Activated naive CD4-positive, alpha-beta T cell treated with Interleukin-2 at 50 U/mL for 16 hours (primary cell): Measurements from ENCODE around the gene ENPP3.

Source experiments
- DNase-seq: peaks from one replicate; pipeline ENCODE4 v3.0.0-alpha.2; 2020

ENPP3 gene

GRCh38 chr6:131769385-131770141 is 132.5 kb downstream of the ENPP3 start:
- no peak for DNase-seq

- DNase-seq, result no peak
These were observed 133.7 kb downstream of the ENPP3 start for GRCh38 chr6:131770776-131771175.

- DNase-seq, result no peak
These were observed 136.3 kb downstream of the ENPP3 start for GRCh38 chr6:131773284-131773950.

- no peak for DNase-seq
These were observed 138.8 kb downstream of the ENPP3 start for GRCh38 chr6:131775886-131776285.

GRCh38 chr6:131776985-131777384 is 139.9 kb downstream of the ENPP3 start:
- DNase-seq, result no peak

- no peak for DNase-seq
These were observed 141.1 kb downstream of the ENPP3 start for GRCh38 chr6:131778169-131778568.

GRCh38 chr6:131779304-131779703 is 142.2 kb downstream of the ENPP3 start:
- no peak for DNase-seq

- no peak for DNase-seq
These were observed 143.5 kb downstream of the ENPP3 start for GRCh38 chr6:131780600-131780999.

DNA sequence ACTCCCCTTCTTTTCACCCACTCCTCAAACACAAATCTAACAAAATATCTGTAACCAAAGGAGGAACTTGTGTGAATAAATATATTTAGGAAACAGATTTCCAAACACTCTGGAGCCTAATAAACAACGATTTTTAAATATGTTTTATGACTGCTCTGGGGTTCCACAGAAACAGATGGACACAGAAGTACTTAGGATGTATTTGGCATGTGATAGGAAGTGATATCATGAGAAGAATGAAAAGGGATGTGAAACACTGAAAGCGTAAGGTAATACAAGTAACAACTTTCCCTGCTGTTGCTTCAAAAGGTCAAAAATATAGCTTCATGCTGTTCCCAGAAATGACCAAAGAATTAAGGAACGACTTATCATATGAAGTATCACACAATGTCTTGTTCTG is 144.6 kb downstream of the ENPP3 start:
- no peak for DNase-seq

DNA sequence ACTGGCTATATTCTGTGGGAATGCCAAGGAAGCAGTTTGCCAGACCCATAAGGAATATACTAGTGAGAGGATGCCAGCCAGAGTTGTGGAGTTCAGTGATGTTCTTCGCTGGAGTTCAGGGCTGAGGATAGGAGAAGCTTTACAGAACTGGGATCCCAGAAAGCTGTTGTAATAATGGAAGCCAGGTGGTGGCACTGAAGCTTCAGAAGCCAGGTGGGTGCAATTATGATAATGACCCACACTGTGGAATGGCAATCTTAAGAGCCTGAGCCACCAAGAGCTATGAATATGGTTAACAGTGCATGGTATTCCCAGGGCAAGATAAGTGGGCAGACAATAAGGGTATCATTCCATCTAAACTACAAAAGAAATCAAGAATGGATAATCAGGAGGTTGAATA is 145.7 kb downstream of the ENPP3 start:
- DNase-seq, result no peak

DNA sequence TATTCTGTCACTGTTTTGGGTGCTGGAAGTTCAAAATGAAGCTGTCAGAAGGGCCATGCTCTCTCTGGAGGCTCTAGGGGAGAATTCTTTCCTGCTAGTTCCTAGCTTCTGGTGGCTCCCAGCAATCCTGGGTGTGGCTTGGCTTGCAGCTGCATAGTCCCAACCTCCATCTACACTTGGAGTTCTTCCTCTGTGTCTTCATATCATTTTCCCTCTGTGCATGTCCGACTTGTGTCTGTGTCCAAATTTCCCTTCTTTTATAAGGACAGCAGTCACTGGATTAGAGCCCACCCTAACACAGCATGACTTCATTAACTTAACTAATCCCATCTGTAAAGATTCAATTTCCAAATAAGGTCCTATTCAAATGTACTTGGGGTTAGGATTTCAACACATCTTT is 147.5 kb downstream of the ENPP3 start:
- no peak for DNase-seq

GRCh38 chr6:131787079-131787478 is 150.0 kb downstream of the ENPP3 start:
- no peak for DNase-seq

- DNase-seq, result no peak
These were observed 150.9 kb downstream of the ENPP3 start for GRCh38 chr6:131787766-131788712.

DNA sequence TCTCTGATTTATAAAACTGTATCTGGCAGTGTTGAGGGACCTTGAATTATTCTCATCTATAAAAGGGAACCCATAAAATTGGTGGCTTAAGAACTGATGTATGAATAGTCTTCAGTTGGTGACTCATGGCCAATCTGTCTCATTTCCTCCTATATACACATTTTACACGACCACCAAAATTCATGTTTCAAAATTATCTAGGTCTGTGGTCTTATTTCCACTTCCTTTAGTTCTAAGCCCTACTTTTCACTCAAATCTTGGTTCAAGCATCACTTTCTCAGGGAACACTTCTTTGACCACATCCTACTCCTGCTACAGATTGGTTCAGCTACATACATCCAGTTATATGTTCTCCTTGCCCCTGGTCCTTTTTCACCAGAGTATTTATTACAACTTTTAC is 152.1 kb downstream of the ENPP3 start:
- DNase-seq, result no peak

GRCh38 chr6:131791476-131791875 is 154.4 kb downstream of the ENPP3 start:
- DNase-seq, result no peak

DNA sequence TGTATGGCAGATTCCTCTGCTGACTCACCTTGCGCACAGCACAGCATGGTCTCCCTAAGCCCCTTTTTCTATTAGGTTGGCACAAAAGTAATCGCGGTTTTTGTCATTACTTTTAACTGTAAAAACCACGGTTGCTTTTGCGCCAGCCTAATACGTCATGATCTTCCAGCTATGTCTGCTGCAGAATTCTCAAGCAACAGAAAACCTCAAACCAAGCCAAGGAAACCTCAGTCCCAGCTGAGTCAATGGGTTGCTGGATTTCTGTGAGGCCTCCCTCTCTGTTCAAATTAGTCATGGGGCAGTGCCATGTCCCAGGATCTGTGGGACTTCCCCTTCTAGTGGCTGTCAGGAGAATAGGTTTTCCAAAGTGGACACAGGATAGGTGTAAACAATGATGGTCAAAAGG is 155.0 kb downstream of the ENPP3 start:
- DNase-seq, result no peak

DNA sequence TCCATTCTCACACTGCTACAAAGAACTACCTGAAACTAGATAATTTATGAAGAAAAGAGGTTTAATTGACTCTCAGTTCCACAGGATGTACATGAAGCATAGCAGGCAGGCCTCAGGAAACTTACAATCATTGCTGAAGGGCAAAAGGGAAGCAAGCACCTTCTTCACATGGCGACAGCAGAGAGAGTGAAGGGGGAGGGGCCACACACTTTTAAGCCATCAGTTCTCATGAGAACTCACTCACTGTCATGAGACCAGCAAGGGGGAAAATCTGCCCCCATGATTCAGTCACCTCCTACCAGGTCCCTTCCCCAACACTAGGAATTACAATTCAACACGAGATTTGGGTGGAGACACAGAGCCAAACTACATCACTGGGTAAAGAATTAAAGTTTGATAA is 158.3 kb downstream of the ENPP3 start:
- no peak for DNase-seq
